ENCODE data around the gene NRXN3.

NRXN3 gene

GRCh38 chr14:79709573-79709972 lies 1539.4 kb downstream of the NRXN3 start:
- Histone ChIP-seq H3K36me3 (ENCODE audit: low read depth) (no peaks in the 10 kb centered on the region), H3K27me3 (ENCODE audit: insufficient read depth, poor library complexity, severe bottlenecking) (no peaks in the 10 kb centered on the region), H3K4me1 (ENCODE audit: insufficient read depth, poor library complexity, severe bottlenecking) (no peaks in the 10 kb centered on the region), H3K27ac (ENCODE audit: poor library complexity, severe bottlenecking) (no peak overlapping the region), H3K9me3 (ENCODE audit: severe bottlenecking) (no peaks in the 10 kb centered on the region), H3K4me3 (ENCODE audit: severe bottlenecking) (no peak overlapping the region)
- no peak for DNase-seq (ENCODE audit: low spot score)
- TF ChIP-seq CTCF (IDR thresholded peaks at IDR 0.05; ENCODE audit: poor library complexity, severe bottlenecking): no peak
- no peak for ATAC-seq (ENCODE audit: low read depth)

- H3K36me3 ChIP-seq (ENCODE audit: low read depth): no peaks in the 10 kb centered on the region
- no peak overlapping the region for H3K27ac ChIP-seq (ENCODE audit: poor library complexity, severe bottlenecking)
- H3K4me1 ChIP-seq (ENCODE audit: insufficient read depth, poor library complexity, severe bottlenecking): no peaks in the 10 kb centered on the region
- no peak for TF ChIP-seq CTCF (IDR thresholded peaks at IDR 0.05; ENCODE audit: poor library complexity, severe bottlenecking)
- H3K27me3 ChIP-seq (ENCODE audit: insufficient read depth, poor library complexity, severe bottlenecking): no peaks in the 10 kb centered on the region
- ATAC-seq (ENCODE audit: low read depth) (no peak), DNase-seq (ENCODE audit: low spot score) (no peak)
- H3K4me3 ChIP-seq (ENCODE audit: severe bottlenecking): no peak overlapping the region
- H3K9me3 ChIP-seq (ENCODE audit: severe bottlenecking): no peaks in the 10 kb centered on the region
Observed at GRCh38 chr14:79712302-79712950, 1542.3 kb downstream of the NRXN3 start.

GRCh38 chr14:79721399-79722084 lies 1551.4 kb downstream of the NRXN3 start:
- ATAC-seq (ENCODE audit: low read depth): no peak

GRCh38 chr14:79724934-79725717 lies 1555.0 kb downstream of the NRXN3 start:
- TF ChIP-seq CTCF (IDR thresholded peaks at IDR 0.05; ENCODE audit: poor library complexity, severe bottlenecking): no peak
- no peak for DNase-seq (ENCODE audit: low spot score)
- Histone ChIP-seq H3K4me1 (ENCODE audit: insufficient read depth, poor library complexity, severe bottlenecking) (no peaks in the 10 kb centered on the region), H3K36me3 (ENCODE audit: low read depth) (no peaks in the 10 kb centered on the region), H3K9me3 (ENCODE audit: severe bottlenecking) (no peaks in the 10 kb centered on the region), H3K4me3 (ENCODE audit: severe bottlenecking) (no peak overlapping the region), H3K27me3 (ENCODE audit: insufficient read depth, poor library complexity, severe bottlenecking) (no peaks in the 10 kb centered on the region), H3K27ac (ENCODE audit: poor library complexity, severe bottlenecking) (no peak overlapping the region)
- ATAC-seq (ENCODE audit: low read depth): no peak

More at GRCh38 chr14:79721399-79722084, 1551.4 kb downstream of the NRXN3 start:
- Histone ChIP-seq H3K27me3 (ENCODE audit: insufficient read depth, poor library complexity, severe bottlenecking) (no peaks in the 10 kb centered on the region), H3K9me3 (ENCODE audit: severe bottlenecking) (no peaks in the 10 kb centered on the region), H3K4me1 (ENCODE audit: insufficient read depth, poor library complexity, severe bottlenecking) (no peaks in the 10 kb centered on the region), H3K36me3 (ENCODE audit: low read depth) (no peaks in the 10 kb centered on the region), H3K4me3 (ENCODE audit: severe bottlenecking) (no peak overlapping the region), H3K27ac (ENCODE audit: poor library complexity, severe bottlenecking) (no peak overlapping the region)
- TF ChIP-seq CTCF (IDR thresholded peaks at IDR 0.05; ENCODE audit: poor library complexity, severe bottlenecking): no peak
- DNase-seq (ENCODE audit: low spot score): no peak

Data from RWPE2 (cell line).